Renal pelvis (tissue), 4 donors: ENCODE results near the gene MXD4. TPM values are rescaled to one million over a fixed set of nuclear protein-coding genes. Genes with fewer than 3 reads are reported as not detected.
A peak's percentile ranks its signal among the peaks of the same experiment; 100 is the strongest.

Source experiments
- DNase-seq: peaks from one replicate; pipeline ENCODE4 v3.0.0-alpha.2; 2013
- polyA plus RNA-seq, 3 donors: library from polyadenylated mRNA; unstranded; fragments of 120-200 nt; gene quantifications; one replicate each; pipeline ENCODE4 v1.2.1, GENCODE V29; 2013; ENCODE audit not compliant: insufficient read length in 3 of 3

MXD4 gene
- polyA plus RNA-seq, 3 donors: 68.4 to 76.6 (median 76.2) TPM

DNA sequence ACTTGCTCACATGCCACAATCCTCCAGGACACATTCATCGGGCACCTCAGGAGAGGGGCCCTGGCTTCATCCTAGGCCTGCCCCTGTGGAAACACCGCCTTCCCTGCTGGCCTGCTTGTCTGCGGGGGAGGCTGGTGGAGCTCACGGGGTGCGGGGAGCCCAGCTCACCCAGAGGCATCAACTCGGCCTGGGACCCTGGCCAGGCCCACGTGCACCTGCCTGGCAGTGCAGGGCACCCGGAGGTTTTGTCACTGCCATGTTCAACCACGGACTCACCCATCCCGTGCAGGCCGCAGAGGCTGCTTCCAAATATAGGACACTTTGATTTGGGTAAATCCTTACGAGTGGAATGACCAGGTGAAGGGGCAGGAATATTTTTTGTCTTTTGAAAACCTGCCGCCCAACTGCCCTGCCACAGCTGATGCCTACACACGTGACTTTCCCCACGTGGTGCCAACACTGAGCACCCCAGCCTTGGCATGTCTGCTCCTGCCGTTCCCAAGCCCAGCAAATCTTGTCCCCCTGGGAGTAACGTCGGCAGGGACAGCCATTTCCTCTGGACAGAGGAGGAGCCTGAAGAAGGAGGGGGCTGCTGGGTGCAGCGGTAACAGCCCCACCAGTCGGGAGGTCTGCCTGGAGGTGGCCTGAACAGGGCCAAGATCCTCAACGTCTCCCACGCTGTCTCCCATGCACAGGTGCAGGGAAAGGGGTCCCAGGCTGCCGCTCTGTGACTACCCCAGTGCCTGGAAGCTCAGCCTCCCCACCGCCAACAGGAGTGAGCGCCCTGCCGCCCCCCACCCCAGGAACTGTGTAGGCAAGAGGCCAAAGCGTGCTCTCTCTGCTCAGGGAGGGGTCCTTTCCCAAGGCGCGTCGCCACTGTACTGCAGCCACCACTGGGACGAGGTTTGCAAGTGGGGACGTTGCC lies 8.5 kb downstream of the MXD4 start:
- no peak for DNase-seq

DNA sequence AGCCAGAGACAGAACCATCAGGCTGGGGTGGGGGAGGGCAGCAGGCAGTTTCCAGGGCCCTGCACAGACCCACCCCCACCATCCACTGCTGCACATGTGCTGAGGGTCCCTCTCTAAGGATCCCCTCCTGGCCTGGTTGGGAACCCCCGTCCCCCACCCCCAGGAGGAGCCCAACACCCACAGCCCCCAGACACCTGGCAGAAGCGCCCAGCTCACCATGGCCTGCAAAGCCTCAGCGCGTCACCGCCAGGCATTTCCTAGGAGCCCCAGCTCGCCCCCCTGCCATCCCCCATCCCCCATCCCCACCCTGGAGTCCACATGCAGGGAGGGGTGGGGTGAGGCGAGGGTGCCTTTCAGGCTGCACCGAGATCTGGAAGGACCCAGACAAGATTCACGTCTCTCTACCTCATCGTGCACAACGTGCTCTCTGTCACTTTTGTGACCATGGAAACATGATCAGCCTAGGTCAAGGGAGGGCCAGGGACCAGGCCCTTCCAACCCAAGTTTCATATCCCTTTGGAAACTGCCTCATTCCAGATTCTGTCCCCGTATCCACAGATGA lies 9.3 kb downstream of the MXD4 start:
- no peak for DNase-seq

DNA sequence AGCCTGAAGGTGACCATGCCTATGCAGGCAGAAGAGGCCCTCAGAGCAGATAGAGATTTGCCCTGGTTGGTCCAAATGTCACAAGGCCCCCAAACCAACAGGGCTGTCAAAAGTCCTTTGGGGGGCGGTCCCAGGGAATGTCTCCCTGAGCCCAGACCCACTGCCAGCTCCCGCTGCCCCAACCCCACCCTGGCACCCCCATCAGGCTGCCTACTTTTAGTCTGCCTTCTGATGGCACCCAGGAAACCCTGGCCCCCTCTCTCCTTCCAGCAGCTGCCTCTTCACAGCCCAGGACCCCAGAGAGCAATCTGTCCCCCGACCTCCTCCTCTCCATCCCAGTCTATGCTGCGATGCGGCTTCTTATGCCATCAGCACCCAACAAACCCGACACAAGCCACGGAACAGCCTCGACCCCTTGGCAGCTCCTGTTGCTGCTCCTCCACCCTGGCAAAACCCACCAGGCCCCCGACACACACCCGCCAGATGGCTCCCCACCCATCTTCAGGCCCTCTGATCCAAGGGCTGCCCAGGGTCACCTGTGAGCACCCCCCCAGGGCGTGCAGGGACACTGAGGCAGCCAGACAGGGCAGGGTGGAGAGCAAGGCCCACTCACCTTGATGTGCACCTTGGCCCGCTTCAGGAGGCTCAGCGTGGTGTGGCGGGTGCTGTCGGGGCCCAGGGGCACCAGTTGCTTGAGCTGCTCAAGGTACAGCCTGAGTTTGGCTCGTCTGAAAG lies 9.9 kb downstream of the MXD4 start:
- DNase-seq: no peak

DNA sequence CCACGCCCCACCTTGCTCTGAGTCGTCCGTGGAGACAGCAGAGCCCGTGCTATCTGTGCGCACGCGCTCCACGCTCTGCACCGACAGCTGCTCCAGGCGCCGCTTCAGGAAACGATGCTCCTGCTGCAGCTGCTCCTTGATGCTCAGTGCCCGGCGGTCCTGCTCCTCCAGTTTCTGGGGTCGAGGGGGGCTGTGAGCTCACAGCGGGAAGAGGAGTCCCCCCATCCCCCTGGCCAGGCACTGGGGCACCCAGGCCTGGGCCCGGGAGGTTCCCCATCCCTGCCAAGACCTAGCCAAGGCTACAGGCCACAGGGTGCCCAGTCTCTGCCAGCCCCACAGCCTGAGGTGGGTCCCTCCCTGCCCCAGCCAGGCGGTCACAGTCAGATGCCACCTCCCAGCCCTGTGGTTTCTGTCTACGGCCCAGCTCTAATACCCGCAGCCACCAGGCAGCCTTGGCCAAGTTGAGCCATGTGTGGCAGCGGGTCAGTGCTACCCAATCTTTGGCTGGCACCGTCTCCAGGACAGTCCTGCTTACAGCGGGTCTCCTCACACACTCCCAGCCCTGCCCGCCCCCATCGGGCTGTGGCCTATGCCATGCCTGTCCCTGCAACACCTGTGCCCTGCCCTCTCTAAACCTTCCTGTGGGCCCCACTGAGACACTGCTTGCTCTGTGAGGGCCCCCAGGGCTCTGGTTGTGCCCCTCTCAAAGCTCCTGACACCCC lies 10.7 kb downstream of the MXD4 start:
- no peak for DNase-seq

DNA sequence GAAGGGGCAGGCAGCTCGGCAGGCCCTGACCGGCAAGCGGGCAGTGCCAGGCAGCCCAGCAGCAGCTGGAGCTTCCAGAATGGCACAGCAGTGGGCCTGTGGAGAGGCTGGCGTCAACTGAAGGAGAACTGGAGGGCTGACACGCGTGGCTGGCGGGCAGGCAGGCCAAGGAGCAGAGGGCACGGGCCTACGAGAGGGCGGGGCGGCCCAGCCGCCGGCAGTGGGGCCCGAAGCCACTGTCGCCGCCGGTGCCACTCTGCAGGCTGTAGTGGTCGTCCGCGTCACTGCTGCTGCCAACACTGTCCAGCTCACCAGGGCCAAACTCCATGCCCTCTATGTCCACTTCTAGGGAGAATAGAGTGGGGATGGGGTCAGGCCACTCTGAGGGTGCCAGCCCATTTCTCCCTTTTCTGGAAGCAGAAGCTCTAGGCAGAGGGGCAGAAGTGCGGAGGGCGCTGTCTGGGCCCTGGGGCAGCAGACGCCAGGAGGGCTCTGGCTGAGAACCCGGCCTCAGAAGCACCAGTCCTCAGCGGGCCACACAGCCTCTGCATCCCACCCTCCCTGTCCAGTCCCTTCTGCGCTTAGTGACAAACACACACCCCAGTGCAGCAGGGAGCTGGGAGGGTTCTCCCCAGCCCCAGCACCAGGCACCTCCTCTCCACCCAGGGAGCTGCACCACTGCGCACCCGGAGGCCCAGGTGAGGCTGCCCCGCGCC lies 11.4 kb downstream of the MXD4 start:
- no peak for DNase-seq

DNA sequence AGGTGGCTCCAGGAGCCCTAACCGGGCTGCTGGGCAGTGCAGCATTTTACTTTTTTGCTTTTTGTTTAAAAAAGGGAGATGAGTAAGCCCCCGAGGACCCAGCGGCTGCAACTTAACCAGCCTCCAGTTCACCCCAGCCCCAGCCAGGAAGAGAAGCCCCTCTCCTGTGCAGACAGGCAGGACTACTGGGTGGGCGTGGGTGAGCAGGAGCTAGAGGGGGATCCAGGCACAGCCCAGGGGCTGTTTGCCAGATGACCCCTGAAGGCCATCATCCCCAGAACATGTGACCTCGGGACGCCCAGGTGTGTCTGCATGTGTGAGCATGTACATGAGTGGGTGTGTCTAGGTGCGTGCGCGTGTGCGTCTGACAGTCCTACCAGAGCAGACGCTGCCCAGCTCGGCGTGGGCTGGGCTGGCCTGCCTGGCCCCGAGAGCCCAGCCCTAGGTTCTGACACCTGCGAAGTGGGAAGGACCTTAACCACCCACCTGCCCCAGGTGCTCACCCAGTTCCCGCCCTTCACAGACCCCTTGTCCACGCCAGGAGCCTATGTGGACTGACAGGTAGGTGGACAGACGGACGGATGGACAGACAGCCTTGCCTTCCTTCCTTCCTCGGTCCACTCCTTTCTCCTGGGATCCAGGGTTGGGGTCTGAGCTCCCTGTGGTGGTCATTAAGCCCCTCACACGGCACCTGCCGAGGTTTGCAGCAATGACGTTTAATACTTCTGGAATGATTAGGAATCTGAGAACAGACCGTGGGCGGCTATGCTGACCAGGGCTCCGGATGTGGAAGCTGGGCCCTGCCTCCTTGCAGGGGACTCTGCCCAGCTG lies 12.2 kb downstream of the MXD4 start:
- no peak for DNase-seq

DNA sequence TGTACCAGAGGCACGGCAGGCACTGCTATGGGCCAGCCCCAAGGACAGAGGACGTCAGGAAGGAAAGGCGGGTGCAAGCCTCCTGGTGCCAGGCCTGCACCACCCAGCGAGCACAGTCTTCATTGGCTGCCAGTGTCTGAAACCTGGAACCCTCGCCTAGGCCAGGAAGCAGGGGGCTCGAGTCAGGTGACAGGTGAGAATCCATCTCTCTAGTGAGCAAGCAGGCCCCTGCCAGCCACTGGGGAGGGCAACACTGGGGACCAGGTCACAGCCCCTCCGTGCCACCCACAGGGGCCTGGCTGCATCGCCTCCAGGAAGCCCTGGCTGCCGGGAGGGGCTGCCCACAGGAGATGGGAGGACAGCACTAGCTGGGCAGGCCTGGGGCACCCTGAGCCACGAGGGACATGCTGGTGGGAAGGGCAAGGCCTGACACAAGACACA lies 13.1 kb downstream of the MXD4 start:
- no peak for DNase-seq

DNA sequence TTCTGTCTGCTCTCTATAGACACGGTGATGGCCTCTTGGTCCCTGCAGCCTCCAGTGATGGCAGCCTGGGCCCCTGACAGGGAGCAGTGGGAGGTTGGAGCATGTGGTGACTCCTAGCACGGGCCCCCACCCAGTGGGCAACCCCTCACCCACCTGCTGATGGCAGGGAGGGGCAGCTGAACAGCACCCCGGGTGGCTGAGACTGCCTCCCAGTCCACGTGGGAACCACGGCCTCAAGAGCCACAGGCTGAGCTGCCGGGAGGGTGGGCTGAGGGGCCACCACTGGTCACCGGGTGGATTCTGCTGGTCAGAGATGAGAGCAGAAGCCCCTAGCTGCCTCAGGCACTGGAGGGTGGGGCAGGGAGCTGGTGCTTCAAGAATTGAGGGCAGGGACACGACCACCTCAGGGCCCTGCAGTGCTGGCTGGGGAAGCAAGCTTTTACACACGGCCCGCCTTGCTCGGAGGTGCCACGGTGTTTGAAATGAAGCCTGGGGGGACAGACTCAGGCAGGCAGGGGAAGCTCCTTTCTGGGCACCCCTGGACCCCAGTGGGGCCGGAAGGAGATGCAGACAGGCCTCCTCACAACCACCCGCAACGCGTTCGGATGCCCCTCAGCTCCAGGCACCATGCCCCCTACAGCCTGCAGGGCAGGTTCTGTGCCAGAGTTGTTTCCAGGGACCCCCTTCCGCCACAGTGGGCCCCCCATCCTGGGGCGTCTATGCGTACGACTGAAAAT lies 13.7 kb downstream of the MXD4 start:
- DNase-seq: no peak

DNA sequence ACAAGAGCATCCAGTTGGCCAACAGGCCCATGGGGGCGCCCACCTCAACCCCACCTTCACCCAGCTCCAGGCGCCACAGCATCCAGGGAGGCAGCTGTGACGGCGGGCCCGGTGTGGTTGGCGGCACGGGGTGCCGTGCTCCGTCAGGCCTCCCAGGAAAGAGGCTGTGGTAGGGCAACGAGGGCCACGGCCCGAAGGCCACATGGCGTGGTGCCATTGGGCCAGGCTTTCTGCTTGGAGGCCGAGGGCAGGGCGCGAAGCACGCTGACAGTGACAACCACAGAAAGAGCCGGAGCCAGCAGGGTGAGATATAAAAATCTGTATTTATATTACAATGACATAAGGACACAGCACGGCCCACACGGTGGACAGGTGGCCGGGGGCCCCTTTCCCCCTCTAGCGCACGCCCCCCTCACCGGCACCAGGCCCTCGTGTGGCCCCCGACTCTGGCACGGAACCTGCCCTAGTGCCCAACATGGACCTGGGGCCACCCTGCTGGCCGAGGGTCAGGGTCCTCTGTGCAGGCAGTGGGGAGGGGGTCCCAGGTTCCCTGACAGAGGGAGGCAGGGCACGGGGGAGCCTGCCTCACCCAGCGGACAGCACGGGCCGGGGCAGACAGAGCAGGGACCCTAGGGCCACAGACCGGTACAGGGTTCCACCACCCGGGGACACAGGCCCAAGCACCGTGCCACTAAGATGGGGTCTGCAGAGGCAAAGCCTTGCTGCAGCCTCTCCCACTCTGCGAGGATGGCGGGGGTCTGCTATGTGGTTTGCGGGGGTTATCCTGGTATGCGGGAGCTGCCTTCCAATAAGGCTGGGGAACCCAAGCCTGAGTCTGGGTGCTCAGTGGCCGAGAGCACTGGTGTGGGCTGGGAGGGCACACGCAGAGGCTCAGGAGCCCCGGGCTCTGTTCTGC lies 14.5 kb downstream of the MXD4 start:
- no peak for DNase-seq

DNA sequence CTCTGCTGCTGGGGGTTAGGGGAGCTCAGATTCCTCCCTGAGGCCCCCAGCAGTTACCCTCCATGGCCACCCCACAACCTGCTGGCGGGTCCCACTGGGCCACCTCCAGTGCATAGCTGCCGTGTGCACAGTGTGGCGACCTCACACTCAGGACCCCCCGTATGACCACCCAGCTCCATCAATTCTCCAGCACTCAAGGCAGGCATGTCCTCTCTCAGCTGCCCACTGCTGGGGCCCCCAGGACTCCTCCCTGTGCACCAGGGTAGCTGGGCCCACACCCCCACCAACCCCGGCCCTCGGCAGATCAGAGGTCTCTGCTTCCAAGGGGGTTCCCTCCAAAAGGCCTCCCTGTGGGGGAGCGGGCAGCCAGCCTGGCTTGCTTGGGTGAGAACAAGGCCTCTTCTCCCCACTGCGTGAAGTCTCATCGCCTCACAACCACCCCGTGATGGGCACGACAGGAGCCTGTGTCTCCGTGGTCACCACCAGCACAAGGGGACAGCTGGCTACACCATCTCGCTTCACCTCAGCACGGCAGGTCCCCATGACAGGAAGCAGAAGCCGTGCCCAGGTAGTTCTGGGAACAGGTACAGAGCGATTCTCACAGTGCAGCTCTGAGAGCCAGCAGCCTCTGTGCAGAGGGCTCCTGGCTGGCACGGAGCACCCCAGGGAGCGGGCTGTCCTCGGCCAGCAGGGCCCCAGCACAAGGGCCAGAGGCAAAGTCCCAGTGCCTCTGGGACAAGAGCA lies 15.4 kb downstream of the MXD4 start:
- DNase-seq: no peak

DNA sequence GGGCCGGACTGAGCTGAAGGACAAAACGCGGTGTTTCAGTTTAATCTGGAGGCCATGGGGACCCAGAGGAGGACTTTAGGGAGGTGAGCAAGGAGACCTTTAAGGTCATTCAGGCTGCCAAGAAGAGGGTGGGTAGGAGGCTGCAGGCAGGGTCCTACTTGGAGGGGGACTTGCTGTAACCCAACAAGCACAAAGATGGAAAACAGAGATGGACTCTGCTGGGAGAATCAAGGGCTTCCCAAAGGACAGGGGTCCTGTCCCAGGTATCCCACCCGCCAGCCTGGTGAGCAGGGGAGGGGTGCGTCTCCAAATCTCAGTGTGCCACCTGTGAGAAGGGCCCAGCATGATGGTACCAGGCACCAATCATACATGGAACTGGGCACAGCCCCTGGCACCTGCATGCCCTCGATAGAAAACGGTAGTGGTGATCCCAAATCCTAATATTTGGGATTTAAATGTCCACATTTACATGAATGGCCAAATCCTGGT lies 16.1 kb downstream of the MXD4 start:
- no peak for DNase-seq

DNA sequence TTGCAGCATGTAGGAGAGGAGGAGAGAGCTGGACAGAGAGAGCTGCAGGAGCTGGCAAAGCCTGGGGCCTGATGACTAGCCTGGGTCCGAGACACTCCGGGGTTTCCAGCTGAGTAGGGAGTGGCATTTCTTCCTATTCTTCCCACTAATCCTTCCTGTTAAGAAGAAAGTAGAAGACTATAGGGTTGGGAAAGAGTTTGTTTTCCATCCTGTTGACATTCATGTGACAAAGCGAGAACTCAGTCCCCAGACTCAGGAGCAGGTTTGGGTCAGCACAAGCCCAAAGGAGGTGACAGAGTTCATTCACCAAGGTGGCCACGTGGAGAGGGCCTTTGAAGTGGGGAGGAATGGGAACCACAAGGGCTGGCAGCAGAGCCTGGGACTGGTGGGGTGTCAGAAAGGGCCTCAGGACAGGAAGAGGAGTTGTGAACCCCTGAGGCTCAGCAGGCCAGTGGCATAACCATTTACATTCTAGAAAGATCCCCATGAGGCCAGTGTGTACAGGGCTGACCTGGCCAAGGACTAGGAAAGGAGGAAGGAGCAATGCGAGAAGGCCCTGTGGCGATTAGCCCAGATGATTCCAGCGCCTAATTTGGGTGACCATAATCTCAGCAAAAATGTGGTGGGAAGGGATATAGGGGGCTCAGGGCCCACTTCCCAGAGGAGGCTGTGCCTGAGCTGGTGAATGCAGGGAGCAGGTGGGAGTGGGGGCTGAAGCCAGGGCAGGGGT lies 16.7 kb downstream of the MXD4 start:
- no peak for DNase-seq

DNA sequence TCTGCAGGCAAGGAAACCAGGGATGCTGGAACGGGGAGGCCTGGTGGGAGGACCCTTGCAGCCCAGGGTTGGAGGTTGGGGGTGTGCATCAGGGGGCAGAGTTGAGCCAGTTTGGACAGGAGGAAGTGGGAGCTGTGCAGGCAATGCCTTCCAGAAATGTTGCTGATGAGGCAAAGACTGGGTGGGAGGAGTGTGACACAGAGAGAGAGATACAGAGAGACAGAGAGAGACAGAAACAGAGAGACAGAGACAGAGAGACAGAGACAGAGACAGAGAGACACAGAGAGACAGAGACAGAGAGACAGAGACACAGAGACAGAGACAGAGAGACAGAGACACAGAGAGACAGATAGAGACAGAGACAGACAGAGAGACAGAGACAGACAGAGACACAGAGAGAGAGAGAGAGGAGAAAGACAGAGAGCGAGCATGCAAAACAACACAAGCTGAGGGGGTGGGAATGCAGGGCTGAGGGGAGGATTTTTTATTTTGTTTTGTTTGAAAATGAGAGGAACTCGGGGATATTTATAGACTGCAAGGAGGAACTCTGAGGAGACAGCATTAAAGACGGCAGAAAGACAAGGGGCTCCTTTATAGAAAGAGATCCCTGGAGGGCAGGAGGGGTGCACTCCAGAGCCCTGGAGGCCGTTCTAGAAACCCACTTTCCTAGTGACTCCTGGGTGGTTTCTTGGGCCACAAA lies 18.1 kb downstream of the MXD4 start:
- DNase-seq: peak; percentile 27

DNA sequence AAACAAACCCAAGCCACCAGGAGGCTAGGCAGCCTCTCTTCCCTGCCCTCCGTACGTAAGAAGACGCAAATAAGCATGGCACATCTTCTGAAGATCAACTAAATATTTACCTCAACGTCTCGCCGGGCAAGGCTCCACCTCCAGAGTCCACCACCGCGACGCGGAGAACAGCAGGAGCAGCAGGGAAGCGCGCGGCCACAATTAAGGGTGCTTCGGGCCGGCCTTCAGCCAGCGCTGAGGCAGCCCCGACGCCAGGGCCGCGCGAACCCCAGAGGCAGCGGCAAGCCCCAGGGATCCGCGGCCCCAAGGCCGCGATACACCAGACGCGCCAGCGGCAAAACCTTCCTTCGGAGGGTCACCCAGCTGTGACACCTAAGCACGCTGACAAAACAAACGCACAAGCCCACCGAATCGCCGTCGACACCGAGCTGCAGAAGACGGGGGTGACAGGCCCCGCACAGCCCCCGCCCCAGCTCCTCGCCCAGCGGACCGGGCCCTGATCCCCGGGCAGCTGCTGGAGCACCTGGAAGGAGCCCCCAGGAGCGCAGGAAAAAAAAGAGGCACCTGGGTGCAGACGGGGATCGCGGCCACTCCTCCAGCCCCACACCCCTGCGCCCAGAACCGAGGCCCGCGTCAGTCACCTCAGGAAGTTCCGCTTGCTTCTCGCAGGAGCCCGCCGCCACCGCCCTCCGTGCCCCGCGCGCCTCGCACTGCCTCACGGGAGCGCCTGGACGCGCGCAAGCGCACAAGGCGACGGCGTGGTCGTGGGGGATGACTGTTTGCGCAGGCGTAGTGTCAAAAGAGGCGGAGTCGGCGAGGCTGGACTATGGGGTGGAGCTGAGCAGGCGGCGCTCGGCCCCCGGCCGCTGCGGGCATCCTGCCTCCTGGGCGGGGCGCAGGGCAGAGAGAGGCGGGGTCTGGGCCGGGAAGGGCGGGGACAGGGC lies 20.2 kb downstream of the MXD4 start, which contains the start of the genes HAUS3 and POLN:
Gene HAUS3 (minus strand): TSS at position 712 of the 944 bp plus-strand sequence. CDS start 1,175 bp downstream, outside the sequence.
Gene POLN (minus strand): TSS at position 712 of the 944 bp plus-strand sequence. CDS start 12,890 bp downstream, outside the sequence.
- peak; percentile 97 for DNase-seq

DNA sequence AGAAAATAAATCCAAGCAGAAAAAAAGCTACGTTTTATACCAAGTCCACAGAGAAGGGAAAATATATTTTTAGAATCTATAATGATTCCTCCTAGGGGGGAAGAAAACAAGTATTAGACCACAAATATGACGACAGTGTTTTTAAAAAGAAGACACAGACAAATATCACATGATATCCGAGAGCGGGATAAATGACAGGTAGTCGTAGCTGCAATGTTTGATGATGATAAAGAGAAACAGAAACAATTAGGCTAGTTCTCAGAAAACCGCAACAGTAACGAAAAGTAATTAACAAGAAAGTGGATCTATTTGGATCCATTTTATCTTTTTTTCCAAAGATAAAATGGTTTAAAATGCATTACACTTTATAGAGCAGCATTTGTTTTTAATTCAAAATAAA lies 20.9 kb downstream of the MXD4 start:
- DNase-seq: no peak
